ENCODE measurements around the gene ZBTB42. TPM values are rescaled to one million over a fixed set of nuclear protein-coding genes. Genes with fewer than 3 reads are reported as not detected.

Gene ZBTB42
- total and polyA plus RNA-seq, 2 of the 13 experiments (the other 11 are each of a cell fraction or from before 2014, with no cell fraction given) = 2.8 to 4.2 TPM

GRCh38 chr14:104800771-104801519, at the start of gene ZBTB42 (continued):
- TF ChIP-seq SP5 (CRISPR knock-in tag; IDR thresholded peaks at IDR 0.05; ENCODE audit: borderline replicate concordance, low read depth) (no peak), NKX3-1 (CRISPR knock-in tag; IDR thresholded peaks at IDR 0.05) (peak; percentile 47; the same call in 1 of the 2 replicates), ZNF800 (CRISPR knock-in tag; IDR thresholded peaks at IDR 0.05) (peak; percentile 90), ZNF180 (CRISPR knock-in tag; IDR thresholded peaks at IDR 0.05; ENCODE audit: borderline replicate concordance, low read depth) (no peak; the same call in 1 of the 2 replicates), PHF5A (CRISPR knock-in tag; IDR thresholded peaks at IDR 0.05; ENCODE audit: low read depth, unreplicated experiment) (no peak), POLR2AphosphoS2 (IDR thresholded peaks at IDR 0.05; ENCODE audit: low read depth, low read length) (no peak), MBNL3 (CRISPR knock-in tag; conservative IDR thresholded peaks at IDR 0.05) (no peak), ZSCAN20 (CRISPR knock-in tag; IDR thresholded peaks at IDR 0.05; ENCODE audit: borderline replicate concordance) (no peak), BRD4 (CRISPR knock-in tag; IDR thresholded peaks at IDR 0.05) (no peak), ZNF556 (CRISPR knock-in tag; IDR thresholded peaks at IDR 0.05; ENCODE audit: borderline replicate concordance) (no peak), SMARCE1 (IDR thresholded peaks at IDR 0.05; ENCODE audit: borderline replicate concordance) (no peak), ZNF607 (CRISPR knock-in tag; IDR thresholded peaks at IDR 0.05; ENCODE audit: borderline replicate concordance) (no peak), RNF2 (conservative IDR thresholded peaks at IDR 0.05; ENCODE audit: low read depth) (no peak), ZHX1 (CRISPR knock-in tag; IDR thresholded peaks at IDR 0.05; ENCODE audit: low read depth) (0 out of 2 replicates have a peak, but pooled peaks have one; percentile 38), NCOA5 (CRISPR knock-in tag; IDR thresholded peaks at IDR 0.05) (no peak), BATF2 (CRISPR knock-in tag; IDR thresholded peaks at IDR 0.05) (no peak), DPF2 (CRISPR knock-in tag; IDR thresholded peaks at IDR 0.05; ENCODE audit: borderline replicate concordance, low read depth) (no peak), ZFP36L2 (CRISPR knock-in tag; IDR thresholded peaks at IDR 0.05) (no peak), ADNP (CRISPR knock-in tag; IDR thresholded peaks at IDR 0.05) (no peak), TEF (CRISPR knock-in tag; IDR thresholded peaks at IDR 0.05) (no peak), ZFP62 (CRISPR knock-in tag; IDR thresholded peaks at IDR 0.05) (no peak), ZKSCAN8 (CRISPR knock-in tag; IDR thresholded peaks at IDR 0.05; ENCODE audit: borderline replicate concordance) (no peak), GABPB1 (CRISPR knock-in tag; IDR thresholded peaks at IDR 0.05) (peak; percentile 64), SRY (CRISPR knock-in tag; IDR thresholded peaks at IDR 0.05) (no peak), KLF11 (CRISPR knock-in tag; IDR thresholded peaks at IDR 0.05) (no peak)

All from HepG2 (cell line).